ENCODE results near the gene ARRDC4. TPM values are rescaled to one million over a fixed set of nuclear protein-coding genes. Genes with fewer than 3 reads are reported as not detected.

Gene ARRDC4, protein sequence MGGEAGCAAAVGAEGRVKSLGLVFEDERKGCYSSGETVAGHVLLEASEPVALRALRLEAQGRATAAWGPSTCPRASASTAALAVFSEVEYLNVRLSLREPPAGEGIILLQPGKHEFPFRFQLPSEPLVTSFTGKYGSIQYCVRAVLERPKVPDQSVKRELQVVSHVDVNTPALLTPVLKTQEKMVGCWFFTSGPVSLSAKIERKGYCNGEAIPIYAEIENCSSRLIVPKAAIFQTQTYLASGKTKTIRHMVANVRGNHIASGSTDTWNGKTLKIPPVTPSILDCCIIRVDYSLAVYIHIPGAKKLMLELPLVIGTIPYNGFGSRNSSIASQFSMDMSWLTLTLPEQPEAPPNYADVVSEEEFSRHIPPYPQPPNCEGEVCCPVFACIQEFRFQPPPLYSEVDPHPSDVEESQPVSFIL
- total RNA-seq = 52.8 TPM
- long read RNA-seq, full-length matches to known transcripts = 103 of 108 reads
- long read RNA-seq, partial matches to known transcripts = 4 of 108 reads
- long read RNA-seq, other reads (novel, unspliced or antisense) = 1 of 108 reads

DNA sequence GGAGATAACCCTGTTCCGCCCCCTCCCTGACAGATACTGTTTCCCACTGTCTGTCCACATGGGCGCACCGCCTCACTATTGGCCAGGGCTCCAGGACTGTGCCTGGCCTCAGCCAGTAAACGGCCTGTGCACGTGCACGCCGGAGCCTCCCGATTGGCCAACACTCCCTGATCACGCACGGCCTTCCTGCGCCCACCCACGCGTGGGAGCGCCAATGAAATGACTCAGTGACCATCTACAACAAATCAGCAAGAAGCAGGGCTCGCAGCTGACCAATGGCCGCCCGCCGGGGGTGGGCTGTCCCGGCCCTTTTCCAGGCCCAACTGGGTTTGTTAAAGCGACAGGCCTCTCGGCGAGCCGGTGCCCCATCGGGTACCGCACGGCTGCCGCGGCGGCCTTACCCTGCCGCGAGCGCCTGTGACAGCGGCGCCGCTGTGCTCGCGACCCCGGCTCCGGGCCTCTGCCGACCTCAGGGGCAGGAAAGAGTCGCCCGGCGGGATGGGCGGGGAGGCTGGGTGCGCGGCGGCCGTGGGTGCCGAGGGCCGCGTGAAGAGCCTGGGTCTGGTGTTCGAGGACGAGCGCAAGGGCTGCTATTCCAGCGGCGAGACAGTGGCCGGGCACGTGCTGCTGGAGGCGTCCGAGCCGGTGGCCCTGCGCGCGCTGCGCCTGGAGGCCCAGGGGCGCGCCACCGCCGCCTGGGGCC lies at the start of gene ARRDC4:
Gene ARRDC4, plus strand, starts transcription at position 340 of the 703 bp plus-strand sequence. Its CDS starts 159 bp downstream, at position 499.
- H3K4me3 ChIP-seq = peak within 1 kb of the TSS; percentile 80
- peak within 1 kb of the TSS; percentile 94 for H3K27ac ChIP-seq
- peaks cover 29% of the 10 kb centered on the region for H3K4me1 ChIP-seq
- peak; percentile 98 to 99 for ATAC-seq
- no peaks in the 10 kb centered on the region for H3K9me3 ChIP-seq
- intact Hi-C loops (cut with DNase I) = no loop called here
- peak; percentile 100 for DNase-seq
- TF ChIP-seq, protein P1, sequence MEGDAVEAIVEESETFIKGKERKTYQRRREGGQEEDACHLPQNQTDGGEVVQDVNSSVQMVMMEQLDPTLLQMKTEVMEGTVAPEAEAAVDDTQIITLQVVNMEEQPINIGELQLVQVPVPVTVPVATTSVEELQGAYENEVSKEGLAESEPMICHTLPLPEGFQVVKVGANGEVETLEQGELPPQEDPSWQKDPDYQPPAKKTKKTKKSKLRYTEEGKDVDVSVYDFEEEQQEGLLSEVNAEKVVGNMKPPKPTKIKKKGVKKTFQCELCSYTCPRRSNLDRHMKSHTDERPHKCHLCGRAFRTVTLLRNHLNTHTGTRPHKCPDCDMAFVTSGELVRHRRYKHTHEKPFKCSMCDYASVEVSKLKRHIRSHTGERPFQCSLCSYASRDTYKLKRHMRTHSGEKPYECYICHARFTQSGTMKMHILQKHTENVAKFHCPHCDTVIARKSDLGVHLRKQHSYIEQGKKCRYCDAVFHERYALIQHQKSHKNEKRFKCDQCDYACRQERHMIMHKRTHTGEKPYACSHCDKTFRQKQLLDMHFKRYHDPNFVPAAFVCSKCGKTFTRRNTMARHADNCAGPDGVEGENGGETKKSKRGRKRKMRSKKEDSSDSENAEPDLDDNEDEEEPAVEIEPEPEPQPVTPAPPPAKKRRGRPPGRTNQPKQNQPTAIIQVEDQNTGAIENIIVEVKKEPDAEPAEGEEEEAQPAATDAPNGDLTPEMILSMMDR (IDR thresholded peaks at IDR 0.05) = no peak
- H3K36me3 ChIP-seq = peaks cover under 1% of the 10 kb centered on the region
- H3K27me3 ChIP-seq (ENCODE audit: low read depth) = no peaks in the 10 kb centered on the region

DNA sequence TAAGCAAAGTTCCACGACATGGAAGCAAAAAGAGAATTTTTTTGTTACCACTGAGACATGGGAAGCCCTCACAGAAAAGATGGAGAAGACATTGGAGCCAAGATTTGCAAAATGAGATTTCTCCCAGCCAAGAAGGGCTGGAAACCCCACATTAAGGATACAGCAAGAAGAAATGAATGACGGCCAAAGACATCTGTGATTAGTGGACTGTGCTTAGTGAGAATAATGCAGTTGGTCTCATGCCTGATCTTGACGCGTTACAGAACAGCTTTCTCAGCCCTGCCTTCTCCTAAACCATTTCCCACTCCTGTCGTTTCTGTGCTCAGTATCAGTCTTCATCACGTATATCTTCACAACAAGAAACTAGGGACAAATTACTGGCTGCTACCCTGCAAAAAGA lies 45.8 kb upstream of the ARRDC4 start:
- H3K4me1 ChIP-seq = no peaks in the 10 kb centered on the region
- no peak overlapping the region for H3K4me3 ChIP-seq
- TF ChIP-seq, protein P1 (IDR thresholded peaks at IDR 0.05) = no peak
- H3K9me3 ChIP-seq = no peaks in the 10 kb centered on the region
- H3K27me3 ChIP-seq (ENCODE audit: low read depth) = no peaks in the 10 kb centered on the region
- no peak for ATAC-seq
- intact Hi-C loops (cut with DNase I) = no loop called here
- DNase-seq = no peak
- no peak overlapping the region for H3K27ac ChIP-seq
- no peaks in the 10 kb centered on the region for H3K36me3 ChIP-seq

DNA sequence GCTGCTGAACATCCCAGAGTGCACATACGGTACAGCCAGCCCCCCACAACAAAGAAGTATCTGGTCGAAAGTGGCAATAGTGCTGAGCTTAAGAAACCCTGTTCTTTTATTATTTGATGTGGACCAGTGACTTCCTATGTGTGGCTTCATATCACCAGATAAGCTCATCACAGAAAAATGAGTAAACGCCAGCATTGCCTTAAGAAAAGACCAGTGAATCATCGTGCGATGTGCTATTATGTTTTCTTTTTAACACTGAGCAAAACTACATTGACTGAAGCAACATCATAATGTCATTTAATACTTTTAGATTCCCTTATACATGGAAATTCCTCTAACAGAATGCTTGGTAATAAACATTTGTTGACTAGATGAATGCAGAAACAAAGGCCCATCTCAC lies 45.2 kb upstream of the ARRDC4 start:
- no peak overlapping the region for H3K27ac ChIP-seq
- TF ChIP-seq, protein P1 (IDR thresholded peaks at IDR 0.05) = no peak
- no peaks in the 10 kb centered on the region for H3K27me3 ChIP-seq (ENCODE audit: low read depth)
- intact Hi-C loops (cut with DNase I) = no loop called here
- H3K9me3 ChIP-seq = no peaks in the 10 kb centered on the region
- no peaks in the 10 kb centered on the region for H3K36me3 ChIP-seq
- ATAC-seq (no peak), DNase-seq (no peak)
- no peak overlapping the region for H3K4me3 ChIP-seq
- H3K4me1 ChIP-seq = no peaks in the 10 kb centered on the region

DNA sequence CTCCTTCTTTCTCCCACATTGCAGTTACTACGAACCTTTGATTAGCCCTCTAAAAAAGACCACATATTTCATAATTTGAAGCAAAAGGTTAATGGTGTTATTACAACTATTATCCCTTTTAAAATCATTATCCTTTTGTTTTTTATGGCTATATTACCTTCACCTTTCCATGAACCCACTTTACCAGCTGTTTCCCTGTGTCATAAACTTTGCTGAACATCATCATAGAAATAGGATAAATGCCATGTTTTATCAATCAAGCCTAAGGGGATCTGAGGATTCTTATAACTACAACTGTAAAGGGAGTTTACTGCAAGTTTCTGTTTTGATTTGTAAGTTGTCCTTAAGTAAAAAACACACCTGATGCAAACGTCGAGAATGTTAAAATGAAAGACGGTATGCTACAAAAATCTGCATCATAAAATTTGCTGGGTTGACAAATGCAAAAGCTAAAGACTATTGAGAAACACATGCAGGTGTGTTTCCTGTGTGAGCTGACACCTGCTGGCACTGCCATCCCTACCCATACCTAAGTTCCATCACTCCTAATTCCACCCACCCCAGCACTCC lies 39.1 kb upstream of the ARRDC4 start:
- H3K4me1 ChIP-seq = no peaks in the 10 kb centered on the region
- no peak for ATAC-seq
- H3K36me3 ChIP-seq = no peaks in the 10 kb centered on the region
- H3K27ac ChIP-seq = no peak overlapping the region
- intact Hi-C loops (cut with DNase I) = no loop called here
- TF ChIP-seq, protein P1 (IDR thresholded peaks at IDR 0.05) = no peak
- no peaks in the 10 kb centered on the region for H3K27me3 ChIP-seq (ENCODE audit: low read depth)
- no peak overlapping the region for H3K4me3 ChIP-seq
- no peak for DNase-seq
- H3K9me3 ChIP-seq = peaks cover 5% of the 10 kb centered on the region

DNA sequence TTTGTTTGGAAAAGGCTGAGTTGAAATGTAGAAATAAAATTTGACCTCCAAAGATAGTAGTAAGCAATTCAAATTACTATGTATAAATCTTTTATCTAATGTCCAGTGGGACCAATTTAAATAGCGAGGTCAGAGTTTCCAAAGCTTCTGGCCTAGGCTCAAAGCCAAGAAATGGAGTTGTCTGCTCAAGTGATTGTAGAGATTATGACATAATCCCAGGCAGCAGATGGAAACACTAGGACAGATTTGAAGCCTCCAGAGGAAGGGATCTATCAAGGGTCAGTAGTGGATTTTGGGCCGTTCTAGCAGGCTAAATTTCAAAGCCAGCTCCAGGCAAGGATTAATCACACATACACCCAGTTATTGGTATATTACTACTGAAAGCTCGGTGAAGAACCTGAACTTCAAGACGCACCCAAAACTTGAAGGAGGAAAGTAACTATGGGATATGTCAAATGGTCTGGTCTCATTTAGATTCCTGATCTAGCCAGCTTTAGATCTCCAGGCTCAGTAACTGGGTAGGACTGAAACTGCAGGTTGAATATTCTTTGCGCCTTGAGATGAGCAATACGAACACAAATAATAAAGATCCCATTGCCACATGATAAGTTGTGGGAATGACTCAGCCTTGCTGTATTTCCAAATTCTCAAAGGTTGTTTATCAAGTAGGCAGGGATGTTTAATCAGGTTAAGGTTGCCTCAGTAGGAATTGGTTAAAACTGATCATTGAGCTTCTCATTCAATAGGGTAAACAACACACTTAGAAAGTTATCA lies 30.9 kb upstream of the ARRDC4 start:
- Histone ChIP-seq H3K4me3 (no peak overlapping the region), H3K27ac (no peak overlapping the region), H3K27me3 (ENCODE audit: low read depth) (no peaks in the 10 kb centered on the region), H3K9me3 (peaks cover 4% of the 10 kb centered on the region), H3K36me3 (no peaks in the 10 kb centered on the region), H3K4me1 (no peaks in the 10 kb centered on the region)
- no peak for ATAC-seq
- TF ChIP-seq, protein P1 (IDR thresholded peaks at IDR 0.05) = no peak
- intact Hi-C loops (cut with DNase I) = no loop called here
- no peak for DNase-seq

All from lower lobe of right lung (tissue), 2 donors.